Neutrophil (primary cell): Measurements from ENCODE around the gene CCR6.
"Not testable (repeated sequence)": the region's sequence is repeated elsewhere in the genome, so short reads cannot be mapped to it uniquely, and the experiment has no call there.

Experiments used
- H3K27ac ChIP-seq: fragments of 200-600 bp; sonication (generic); 2 replicates; pipeline ENCODE4 v1.5.1; 2016; ENCODE audit warnings: mild to moderate bottlenecking, moderate library complexity
- H3K27me3 ChIP-seq: fragments of 200-600 bp; sonication (generic); 2 replicates; pipeline ENCODE4 v1.6.0; 2016; ENCODE audit warnings: mild to moderate bottlenecking
- H3K36me3 ChIP-seq: fragments of 200-600 bp; sonication (generic); 2 replicates; pipeline ENCODE4 v1.5.1; 2017
- H3K4me1 ChIP-seq, 2 experiments: fragments of 200-600 bp in 1 of 2; sonication (generic) in 1 of 2; 1 replicate in 1 of 2; 2 replicates in 1 of 2; pipeline versions ENCODE4 v1.5.1 to v1.6.1; 2013 to 2016; ENCODE audit warnings: low read depth in 1 of 2, low read length in 1 of 2, mild to moderate bottlenecking in 1 of 2, moderate library complexity in 1 of 2; ENCODE audit not compliant: control insufficient read depth in 1 of 2, insufficient read depth in 1 of 2
- H3K4me3 ChIP-seq, 2 experiments: fragments of 200-600 bp in 1 of 2; sonication (generic) in 1 of 2; 1 replicate in 1 of 2; 2 replicates in 1 of 2; pipeline ENCODE4 v1.5.1; 2013 to 2016; ENCODE audit warnings: low read depth in 1 of 2, low read length in 1 of 2, mild to moderate bottlenecking in 1 of 2, moderate library complexity in 1 of 2
- H3K9me3 ChIP-seq: fragments of 200-600 bp; sonication (generic); 2 replicates; pipeline ENCODE4 v1.5.1; 2016
- CTCF ChIP-seq: fragments of 200-600 bp; sonication (generic); IDR thresholded peaks from 2 replicates; pipeline ENCODE4 v1.5.1; 2016; ENCODE audit warnings: antibody characterized with exemption

CCR6 gene

GRCh38 chr6:167165858-167166471 lies 43.1 kb downstream of the CCR6 start:
- H3K4me1 ChIP-seq = no peaks in the 10 kb centered on the region
- H3K9me3 ChIP-seq = no peaks in the 10 kb centered on the region
- TF ChIP-seq CTCF = no peak
- H3K4me3 ChIP-seq = no peak overlapping the region
- no peaks in the 10 kb centered on the region for H3K36me3 ChIP-seq
- H3K27ac ChIP-seq = no peak overlapping the region
- no peaks in the 10 kb centered on the region for H3K27me3 ChIP-seq

GRCh38 chr6:167167699-167168098 lies 44.8 kb downstream of the CCR6 start:
- H3K27ac ChIP-seq, H3K9me3 ChIP-seq, H3K27me3 ChIP-seq, H3K4me3 ChIP-seq, H3K4me1 ChIP-seq, H3K36me3 ChIP-seq: not testable (repeated sequence)

- not testable (repeated sequence) for H3K4me1 ChIP-seq, H3K4me3 ChIP-seq, H3K27ac ChIP-seq, H3K27me3 ChIP-seq, H3K9me3 ChIP-seq, H3K36me3 ChIP-seq
These were observed 45.4 kb downstream of the CCR6 start for GRCh38 chr6:167168296-167168695.

- not testable (repeated sequence) for H3K36me3 ChIP-seq, H3K4me3 ChIP-seq, H3K27me3 ChIP-seq, H3K4me1 ChIP-seq, H3K27ac ChIP-seq, H3K9me3 ChIP-seq
These were observed 47.0 kb downstream of the CCR6 start for GRCh38 chr6:167169867-167170266.

- not testable (repeated sequence) for H3K4me1 ChIP-seq, H3K27ac ChIP-seq, H3K9me3 ChIP-seq, H3K36me3 ChIP-seq, H3K4me3 ChIP-seq, H3K27me3 ChIP-seq
These were observed 48.4 kb downstream of the CCR6 start for GRCh38 chr6:167171300-167171699.

GRCh38 chr6:167172011-167172410 lies 49.1 kb downstream of the CCR6 start:
- H3K27ac ChIP-seq, H3K4me1 ChIP-seq, H3K9me3 ChIP-seq, H3K4me3 ChIP-seq, H3K36me3 ChIP-seq, H3K27me3 ChIP-seq: not testable (repeated sequence)

- not testable (repeated sequence) for H3K4me1 ChIP-seq, H3K36me3 ChIP-seq, H3K4me3 ChIP-seq, H3K27me3 ChIP-seq, H3K9me3 ChIP-seq, H3K27ac ChIP-seq
These were observed 54.4 kb downstream of the CCR6 start for GRCh38 chr6:167177271-167177670.

- H3K36me3 ChIP-seq, H3K4me1 ChIP-seq, H3K27me3 ChIP-seq, H3K27ac ChIP-seq, H3K9me3 ChIP-seq, H3K4me3 ChIP-seq: not testable (repeated sequence)
These were observed 56.2 kb downstream of the CCR6 start for GRCh38 chr6:167178896-167179655.

- not testable (repeated sequence) for H3K4me3 ChIP-seq, H3K36me3 ChIP-seq, H3K4me1 ChIP-seq, H3K9me3 ChIP-seq, H3K27me3 ChIP-seq, H3K27ac ChIP-seq
These were observed 57.2 kb downstream of the CCR6 start for GRCh38 chr6:167180086-167180485.

GRCh38 chr6:167181351-167181750 lies 58.5 kb downstream of the CCR6 start:
- H3K4me3 ChIP-seq, H3K27me3 ChIP-seq, H3K9me3 ChIP-seq, H3K36me3 ChIP-seq, H3K4me1 ChIP-seq, H3K27ac ChIP-seq: not testable (repeated sequence)

- not testable (repeated sequence) for H3K9me3 ChIP-seq, H3K27ac ChIP-seq, H3K36me3 ChIP-seq, H3K4me3 ChIP-seq, H3K27me3 ChIP-seq, H3K4me1 ChIP-seq
These were observed 60.0 kb downstream of the CCR6 start for GRCh38 chr6:167182913-167183314.

- H3K27me3 ChIP-seq, H3K4me1 ChIP-seq, H3K27ac ChIP-seq, H3K36me3 ChIP-seq, H3K4me3 ChIP-seq, H3K9me3 ChIP-seq: not testable (repeated sequence)
These were observed 62.2 kb downstream of the CCR6 start for GRCh38 chr6:167185101-167185500.

- H3K36me3 ChIP-seq, H3K4me1 ChIP-seq, H3K27me3 ChIP-seq, H3K27ac ChIP-seq, H3K9me3 ChIP-seq, H3K4me3 ChIP-seq: not testable (repeated sequence)
These were observed 64.4 kb downstream of the CCR6 start for GRCh38 chr6:167187275-167187674.
